ENCODE data around the gene ALDH4A1.

Gene ALDH4A1

DNA sequence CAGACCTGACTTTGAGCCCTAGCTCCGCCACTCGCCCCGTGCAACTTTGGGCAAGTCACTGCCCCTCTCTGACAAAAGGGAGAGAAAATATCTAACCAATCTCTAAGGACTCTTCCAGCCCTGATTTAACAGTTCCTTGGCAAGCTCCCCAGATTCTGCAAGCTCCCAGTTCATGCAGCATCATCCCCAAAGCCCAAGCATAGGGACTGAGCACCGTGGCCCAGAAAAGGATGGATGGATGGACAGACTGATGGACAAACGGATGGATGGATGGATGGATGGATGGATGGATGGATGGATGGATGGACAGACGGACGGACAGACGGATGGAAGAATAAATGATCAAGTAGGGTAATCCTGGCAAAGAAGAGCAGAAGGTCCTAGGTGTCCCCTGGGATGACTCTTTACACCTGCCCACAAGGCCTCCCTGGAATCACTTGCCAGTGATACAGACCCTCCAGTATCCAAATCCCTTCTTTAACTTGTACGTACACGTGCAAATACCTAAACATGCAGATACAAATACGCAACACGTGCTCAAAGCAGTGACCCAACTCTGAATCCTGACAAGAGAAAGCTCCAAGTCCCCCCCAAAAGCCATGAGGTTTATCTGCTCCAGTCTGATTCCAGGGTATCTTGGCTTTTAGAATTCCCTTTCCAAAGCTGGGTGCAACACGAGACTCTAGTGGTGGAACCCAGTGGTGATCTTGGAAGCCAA is 38.1 kb upstream of the ALDH4A1 start:
- Histone ChIP-seq H3K4me1 (ENCODE audit: low read length) (no peaks in the 10 kb centered on the region), H2AFZ (ENCODE audit: low read length) (no peak overlapping the region), H3F3A (ENCODE audit: insufficient read depth, low read length) (no peaks in the 10 kb centered on the region), H4K20me1 (ENCODE audit: insufficient read depth, low read length) (no peaks in the 10 kb centered on the region), H3K4me3 (ENCODE audit: low read length) (no peak overlapping the region), H3K27me3 (replicated peaks; ENCODE audit: insufficient read depth, low read length) (no peaks in the 10 kb centered on the region), H3K79me2 (ENCODE audit: low read length) (peaks cover 61% of the 10 kb centered on the region), H3K4me2 (ENCODE audit: low read depth, low read length) (no peak overlapping the region), H3K9me2 (replicated peaks; ENCODE audit: insufficient read depth, low read length) (no peaks in the 10 kb centered on the region), H3K36me3 (replicated peaks; ENCODE audit: insufficient read depth, low read length) (no peaks in the 10 kb centered on the region), H3K27ac (ENCODE audit: low read length) (no peak overlapping the region), H3K9ac (ENCODE audit: low read length) (no peak overlapping the region), H3K9me3 (replicated peaks; ENCODE audit: insufficient read depth, low read length) (no peaks in the 10 kb centered on the region)
- TF ChIP-seq EZH2 (optimal IDR thresholded peaks at IDR 0.05; ENCODE audit: low read depth, low read length): no peak
- no peak for TF ChIP-seq EZH2phosphoT487 (IDR thresholded peaks at IDR 0.05; ENCODE audit: low read length)
- TF ChIP-seq, protein P1, sequence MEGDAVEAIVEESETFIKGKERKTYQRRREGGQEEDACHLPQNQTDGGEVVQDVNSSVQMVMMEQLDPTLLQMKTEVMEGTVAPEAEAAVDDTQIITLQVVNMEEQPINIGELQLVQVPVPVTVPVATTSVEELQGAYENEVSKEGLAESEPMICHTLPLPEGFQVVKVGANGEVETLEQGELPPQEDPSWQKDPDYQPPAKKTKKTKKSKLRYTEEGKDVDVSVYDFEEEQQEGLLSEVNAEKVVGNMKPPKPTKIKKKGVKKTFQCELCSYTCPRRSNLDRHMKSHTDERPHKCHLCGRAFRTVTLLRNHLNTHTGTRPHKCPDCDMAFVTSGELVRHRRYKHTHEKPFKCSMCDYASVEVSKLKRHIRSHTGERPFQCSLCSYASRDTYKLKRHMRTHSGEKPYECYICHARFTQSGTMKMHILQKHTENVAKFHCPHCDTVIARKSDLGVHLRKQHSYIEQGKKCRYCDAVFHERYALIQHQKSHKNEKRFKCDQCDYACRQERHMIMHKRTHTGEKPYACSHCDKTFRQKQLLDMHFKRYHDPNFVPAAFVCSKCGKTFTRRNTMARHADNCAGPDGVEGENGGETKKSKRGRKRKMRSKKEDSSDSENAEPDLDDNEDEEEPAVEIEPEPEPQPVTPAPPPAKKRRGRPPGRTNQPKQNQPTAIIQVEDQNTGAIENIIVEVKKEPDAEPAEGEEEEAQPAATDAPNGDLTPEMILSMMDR (IDR thresholded peaks at IDR 0.05; ENCODE audit: low read length): no peak
- DNase-seq: no peak

DNA sequence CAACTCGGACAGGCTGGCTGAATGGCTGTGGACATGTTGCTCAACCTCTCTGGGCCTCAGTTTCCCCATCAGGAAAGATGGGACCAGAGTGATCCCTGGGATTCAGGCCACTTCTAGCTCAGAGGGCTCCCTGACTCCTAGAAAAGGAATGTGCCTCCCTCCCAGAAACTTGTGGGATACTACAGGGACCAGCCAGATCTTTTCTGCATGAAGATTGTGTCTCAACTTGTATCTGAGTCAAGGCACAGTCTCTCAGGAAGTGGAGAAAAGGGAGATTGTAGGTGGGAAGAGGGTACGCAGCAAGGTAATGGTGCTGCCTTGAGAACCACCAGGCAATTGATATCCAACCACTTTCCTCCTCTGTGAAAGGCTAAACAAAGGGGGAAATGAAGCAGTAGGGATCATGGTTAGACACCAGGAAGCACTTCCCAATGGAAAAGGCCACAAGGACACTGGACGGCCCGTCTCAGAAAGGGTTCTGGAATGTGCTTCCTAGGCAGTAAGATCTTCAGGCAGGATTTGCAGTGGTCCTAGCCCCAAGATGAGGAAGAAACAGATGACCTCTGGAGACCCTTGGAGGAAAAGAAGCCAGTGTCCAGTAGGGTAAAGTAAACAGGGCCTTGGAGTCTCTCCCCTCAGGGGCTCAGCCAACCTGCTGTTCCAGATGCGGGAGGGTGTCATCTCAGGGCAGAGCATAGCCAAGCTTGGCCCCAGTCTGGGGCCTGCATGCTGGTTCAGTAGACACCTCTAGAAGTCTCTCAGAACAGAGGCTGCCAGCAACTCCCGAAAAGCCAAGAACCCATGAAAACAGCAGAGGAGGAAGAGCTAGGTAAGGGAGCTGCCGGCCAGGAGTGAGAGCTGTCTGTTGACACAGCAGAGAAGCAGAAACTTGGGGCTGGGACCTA is 37.3 kb upstream of the ALDH4A1 start:
- Histone ChIP-seq H3K9ac (ENCODE audit: low read length) (no peak overlapping the region), H2AFZ (ENCODE audit: low read length) (no peak overlapping the region), H3K27me3 (replicated peaks; ENCODE audit: insufficient read depth, low read length) (no peaks in the 10 kb centered on the region), H3K4me2 (ENCODE audit: low read depth, low read length) (no peak overlapping the region), H3K9me3 (replicated peaks; ENCODE audit: insufficient read depth, low read length) (no peaks in the 10 kb centered on the region), H3K27ac (ENCODE audit: low read length) (no peak overlapping the region), H3K36me3 (replicated peaks; ENCODE audit: insufficient read depth, low read length) (no peaks in the 10 kb centered on the region), H4K20me1 (ENCODE audit: insufficient read depth, low read length) (no peaks in the 10 kb centered on the region), H3K79me2 (ENCODE audit: low read length) (peaks cover 52% of the 10 kb centered on the region), H3K9me2 (replicated peaks; ENCODE audit: insufficient read depth, low read length) (no peaks in the 10 kb centered on the region), H3K4me3 (ENCODE audit: low read length) (no peak overlapping the region), H3K4me1 (ENCODE audit: low read length) (no peaks in the 10 kb centered on the region), H3F3A (ENCODE audit: insufficient read depth, low read length) (no peaks in the 10 kb centered on the region)
- no peak for DNase-seq
- TF ChIP-seq, protein P1 (IDR thresholded peaks at IDR 0.05; ENCODE audit: low read length): no peak
- TF ChIP-seq EZH2phosphoT487 (IDR thresholded peaks at IDR 0.05; ENCODE audit: low read length): no peak

GRCh38 chr1:18938707-18939070 is 36.3 kb upstream of the ALDH4A1 start:
- Histone ChIP-seq H3K36me3 (replicated peaks; ENCODE audit: insufficient read depth, low read length) (no peaks in the 10 kb centered on the region), H3K9me3 (replicated peaks; ENCODE audit: insufficient read depth, low read length) (no peaks in the 10 kb centered on the region), H3K4me3 (ENCODE audit: low read length) (no peak overlapping the region), H4K20me1 (ENCODE audit: insufficient read depth, low read length) (no peaks in the 10 kb centered on the region), H2AFZ (ENCODE audit: low read length) (no peak overlapping the region), H3K9ac (ENCODE audit: low read length) (no peak overlapping the region), H3K27ac (ENCODE audit: low read length) (no peak overlapping the region), H3K4me1 (ENCODE audit: low read length) (no peaks in the 10 kb centered on the region), H3K4me2 (ENCODE audit: low read depth, low read length) (no peak overlapping the region), H3K79me2 (ENCODE audit: low read length) (peaks cover 43% of the 10 kb centered on the region), H3K27me3 (replicated peaks; ENCODE audit: insufficient read depth, low read length) (no peaks in the 10 kb centered on the region), H3K9me2 (replicated peaks; ENCODE audit: insufficient read depth, low read length) (no peaks in the 10 kb centered on the region), H3F3A (ENCODE audit: insufficient read depth, low read length) (no peaks in the 10 kb centered on the region)
- no peak for DNase-seq
- TF ChIP-seq EZH2 (optimal IDR thresholded peaks at IDR 0.05; ENCODE audit: low read depth, low read length): no peak
- TF ChIP-seq EZH2phosphoT487 (IDR thresholded peaks at IDR 0.05; ENCODE audit: low read length): no peak
- TF ChIP-seq, protein P1 (IDR thresholded peaks at IDR 0.05; ENCODE audit: low read length): no peak
